GOT3 (cell line): ENCODE measurements around the gene AK4.

ENCODE experiments used
- DNase-seq: peaks from one replicate; lab custom pipeline; 2025; ENCODE audit warnings: mixed read lengths; lab: John Stamatoyannopoulos, UW

Gene AK4

DNA sequence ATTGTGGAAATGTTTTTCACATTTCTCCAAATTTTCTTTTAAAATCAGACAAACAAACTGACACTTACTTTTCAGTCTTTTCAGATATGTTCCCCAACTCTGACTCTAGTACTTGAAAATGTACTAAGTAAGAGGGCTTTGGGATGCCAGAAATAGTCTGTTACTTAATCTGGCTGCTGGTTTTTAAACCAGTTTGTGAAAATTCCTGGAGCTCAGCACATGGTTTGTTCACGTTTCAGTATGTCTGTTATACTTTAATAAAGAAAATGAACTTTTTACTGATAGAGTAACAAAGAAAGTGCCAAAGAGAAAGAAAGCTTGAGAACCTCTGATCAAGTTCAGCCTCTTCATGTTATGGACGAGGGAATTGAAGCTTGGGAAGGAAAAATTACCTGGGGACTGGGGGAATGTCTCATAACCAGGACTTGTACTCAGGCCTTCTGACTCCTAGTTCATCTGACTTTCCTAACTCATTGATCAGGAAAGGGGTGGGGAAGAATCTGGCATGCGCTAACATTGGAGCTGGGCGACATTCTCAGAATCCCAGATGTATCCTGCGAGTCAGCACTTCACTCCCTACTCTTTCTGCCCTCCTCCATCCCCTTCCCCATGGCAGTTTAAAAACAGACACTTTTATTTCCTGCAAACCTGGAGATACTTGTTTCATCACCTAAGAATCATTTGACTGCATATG is 130.5 kb downstream of the AK4 start:
- DNase-seq, result no peak

DNA sequence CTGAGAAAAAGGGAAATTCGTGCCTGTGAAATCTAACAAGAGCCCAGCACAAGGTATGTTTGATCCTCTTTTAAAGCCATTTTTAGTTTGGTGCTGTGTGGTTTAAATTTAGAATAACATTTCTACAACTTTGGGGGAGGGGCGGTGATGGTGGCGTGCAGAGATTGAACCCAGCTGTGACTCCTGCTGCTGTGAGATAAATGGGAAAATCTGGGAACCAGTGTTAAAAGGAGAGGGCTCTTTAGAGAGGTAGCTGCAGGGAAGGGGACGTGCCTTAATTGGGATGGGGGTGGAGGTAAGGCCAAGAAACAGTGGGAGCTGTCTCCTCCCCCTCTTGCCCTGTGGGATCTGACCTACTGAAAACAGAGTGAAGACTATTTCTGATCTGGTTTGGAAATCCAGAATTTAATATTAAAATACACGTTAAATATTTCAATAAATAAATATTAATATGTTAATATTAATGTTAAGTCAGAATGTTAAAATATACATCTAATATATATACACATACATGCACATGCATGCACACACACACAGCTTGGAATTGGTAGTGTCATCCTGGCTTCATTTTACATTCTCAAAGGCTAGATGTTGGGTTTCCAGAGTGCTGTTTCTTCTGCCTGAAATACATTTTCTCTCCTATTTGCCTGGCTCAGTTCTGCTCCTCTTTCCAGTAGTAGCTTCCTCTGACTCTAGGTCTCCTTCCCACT is 131.2 kb downstream of the AK4 start:
- DNase-seq, result no peak
